K562 (cell line): ENCODE results near the gene RHBDL3. TPM values are rescaled to one million over a fixed set of nuclear protein-coding genes. Genes with fewer than 3 reads are reported as not detected.

Experiments
- ATAC-seq: fragments of 200-7000 bp; cut with Tn5 transposase; 3 replicates; pipeline ENCODE4 v1.9.1; 2020; ENCODE audit warnings: moderate library complexity
- BruUV-seq: library from RNA; stranded (reverse); fragments of 400-500 nt; replicated peaks from 2 replicates; lab custom pipeline; 2021; lab: Mats Ljungman, UMichigan
- CTCF ChIA-PET: fragments of 300-600 bp; formaldehyde crosslinking; extraction: SDS; loops from one replicate; lab custom pipeline; 2021; ENCODE audit warnings: low intra/inter-chr PET ratio; lab: Yijun Ruan, JAX
- POLR2A ChIA-PET: fragments of 300-600, 350-650 bp; sonication (Branson Sonifier 250); formaldehyde crosslinking; extraction: SDS; loops from one replicate; lab custom pipeline; 2021; ENCODE audit warnings: antibody characterized with exemption, inconsistent platforms; lab: Yijun Ruan, JAX
- DNase-seq, 4 experiments: peaks; one replicate each; pipeline versions ENCODE4 v3.0.0 to v3.0.0-alpha.2; 2011 to 2018; ENCODE audit warnings: low spot score in 3 of 4, mixed read lengths in 3 of 4; ENCODE audit errors: extremely low read depth in 1 of 4
- FAIRE-seq: peaks from 2 replicates; lab custom pipeline; 2011; peaks lifted over from hg19 to GRCh38; lab: Jason Lieb, UNC
- H2AFZ ChIP-seq: 2 replicates; pipeline ENCODE4 v1.6.0; 2011; ENCODE audit warnings: low read depth, low read length, control low read depth, inconsistent platforms
- H3K27ac ChIP-seq: fragments of 200-600 bp; 3 replicates; pipeline ENCODE4 v1.8.0; 2011; ENCODE audit warnings: low read depth, mild to moderate bottlenecking, control low read depth, inconsistent platforms, low read length, moderate library complexity, mixed read lengths; ENCODE audit errors: extremely low read depth
- H3K27me3 ChIP-seq, 2 experiments: fragments of 300-600 bp in 1 of 2; 2 replicates in 1 of 2; 3 replicates in 1 of 2; pipeline versions ENCODE4 v1.6.0 to v1.8.0; 2011; ENCODE audit warnings: inconsistent platforms in 2 of 2, low read length in 2 of 2, mild to moderate bottlenecking in 1 of 2, mixed read lengths in 1 of 2, moderate library complexity in 1 of 2; ENCODE audit not compliant: control insufficient read depth in 2 of 2, insufficient read depth in 2 of 2
- H3K36me3 ChIP-seq: fragments of 300-600 bp; 3 replicates; pipeline ENCODE4 v1.8.0; 2011; ENCODE audit warnings: mild to moderate bottlenecking, low read length, inconsistent platforms; ENCODE audit not compliant: control insufficient read depth, insufficient read depth
- H3K4me1 ChIP-seq, 2 experiments: fragments of 200-600 bp in 1 of 2; replicated peaks in 1 of 2; 2 replicates in 1 of 2; 3 replicates in 1 of 2; pipeline versions ENCODE4 v1.5.1 to v1.8.0; 2011; ENCODE audit warnings: inconsistent platforms in 2 of 2, low read length in 2 of 2, mild to moderate bottlenecking in 1 of 2, mixed read lengths in 1 of 2, moderate library complexity in 1 of 2; ENCODE audit not compliant: control insufficient read depth in 2 of 2, insufficient read depth in 2 of 2
- H3K4me2 ChIP-seq: 2 replicates; pipeline ENCODE4 v1.6.1; 2011; ENCODE audit warnings: low read length, control low read depth, inconsistent platforms, mixed read lengths; ENCODE audit not compliant: insufficient read depth
- H3K4me3 ChIP-seq: fragments of 200-600 bp; sonication (generic), shearing (Covaris generic); 2 replicates; pipeline ENCODE4 v1.5.1; 2016; ENCODE audit warnings: control low read depth, inconsistent platforms
- H3K79me2 ChIP-seq: fragments of 200-600 bp; 3 replicates; pipeline ENCODE4 v1.8.0; 2011; ENCODE audit warnings: low read length, inconsistent platforms; ENCODE audit not compliant: control insufficient read depth, insufficient read depth
- H3K9ac ChIP-seq, 2 experiments: 2 replicates each; pipeline versions ENCODE4 v1.6.0 to v1.6.1; 2011; ENCODE audit warnings: low read depth in 2 of 2, low read length in 2 of 2, control low read depth in 1 of 2, inconsistent platforms in 1 of 2, mild to moderate bottlenecking in 1 of 2, mixed read lengths in 1 of 2; ENCODE audit not compliant: insufficient read depth in 1 of 2
- H3K9me1 ChIP-seq: one replicate; pipeline ENCODE4 v1.6.0; 2011; ENCODE audit warnings: inconsistent platforms, mild to moderate bottlenecking, low read length, moderate library complexity; ENCODE audit not compliant: control insufficient read depth, insufficient read depth
- H3K9me3 ChIP-seq: replicated peaks from 2 replicates; pipeline ENCODE4 v1.5.1; 2011; ENCODE audit warnings: low read depth, low read length, inconsistent platforms; ENCODE audit not compliant: control insufficient read depth, insufficient read depth
- H4K20me1 ChIP-seq: replicated peaks from 2 replicates; pipeline ENCODE4 v1.6.1; 2011; ENCODE audit warnings: low read length, inconsistent platforms, mixed read lengths; ENCODE audit not compliant: control insufficient read depth, insufficient read depth
- EGR1 ChIP-seq: fragments of 450-650 bp; conservative IDR thresholded peaks from 2 replicates; pipeline ENCODE4 v1.6.1; 2017; ENCODE audit warnings: mild to moderate bottlenecking
- REST ChIP-seq, 2 experiments: fragments of 450-650 bp; formaldehyde crosslinking in 1 of 2; IDR thresholded peaks; 2 replicates each; pipeline versions ENCODE4 v1.4.0 to v1.6.1; 2014 to 2020; ENCODE audit warnings: mild to moderate bottlenecking in 2 of 2, borderline replicate concordance in 1 of 2, low read depth in 1 of 2
- UBTF ChIP-seq, 2 experiments: IDR thresholded peaks; 2 replicates each; pipeline ENCODE4 v1.6.1; 2012; ENCODE audit warnings: improper control_type of control experiment in 2 of 2, low read depth in 2 of 2, low read length in 2 of 2, borderline replicate concordance in 1 of 2
- WGBS: fragments of 100-300 bp; shearing (Covaris generic); methylation state at CpG from one replicate; pipeline ENCODE4 v1.1.6; 2016; ENCODE audit warnings: low coverage, mixed read lengths; ENCODE audit not compliant: insufficient coverage; ENCODE audit errors: missing lambda C conversion rate; 5-methylcytosine and 5-hydroxymethylcytosine counted together
- in situ Hi-C: fragments of 300-500 bp; cut with MboI; formaldehyde crosslinking; loops from 4 replicates; pipeline ENCODE4 v1.15.0; 2018; ENCODE audit warnings: inconsistent platforms, mixed read lengths
- intact Hi-C: fragments of 100-400 bp; cut with micrococcal nuclease; formaldehyde crosslinking; loops from 2 replicates; pipeline ENCODE4 v1.14.2; 2022
- polyA plus RNA-seq, 8 experiments: library from polyadenylated mRNA; depleted of rRNA in 4 of 8; stranded (reverse) in 5 of 8; unstranded in 3 of 8; fragments of >200 nt; fragmentation: Nextera tagmentation in 2 of 8; fragmentation: Illumina TruSeq in 1 of 8; extraction: Ambion mirVana in 2 of 8; extraction: Trizol in 1 of 8; gene quantifications; 2 replicates each; pipeline versions ENCODE4 v1.2.1 to v1.2.3, GENCODE V29; 2011 to 2014; ENCODE audit warnings: inconsistent platforms in 1 of 8, missing spikeins in 1 of 8
- total RNA-seq, 7 experiments: library from RNA; depleted of rRNA in 6 of 7; stranded (reverse); fragments of >200 nt in 6 of 7; fragmentation: Illumina TruSeq in 2 of 7; extraction: Trizol in 2 of 7; gene quantifications; 2 replicates each; pipeline versions ENCODE4 v1.2.1 to v1.2.3, GENCODE V29; 2011 to 2021; ENCODE audit warnings: low replicate concordance in 1 of 7
- TF ChIP-seq, protein P1 (sequence below): fragments of 250-450 bp; sonication (Bioruptor Pico); IDR thresholded peaks from 2 replicates; pipeline ENCODE4 v1.8.0; 2021; ENCODE audit warnings: mild to moderate bottlenecking, moderate library complexity

The RHBDL3 gene
- total and polyA plus RNA-seq, 9 of the 15 experiments (the other 6 are each of a cell fraction or from before 2014, with no cell fraction given): 0.06 to 0.31 (median 0.09) TPM; not detected in 4

- TF ChIP-seq UBTF (IDR thresholded peaks at IDR 0.05; ENCODE audit: borderline replicate concordance in 1 of 2, low read depth in 2 of 2, low read length in 2 of 2): no peak
These were observed 32.7 kb downstream of the RHBDL3 start (continued) for GRCh38 chr17:32298298-32298697.

GRCh38 chr17:32298721-32299579 lies 33.3 kb downstream of the RHBDL3 start:
- TF ChIP-seq, protein P1, sequence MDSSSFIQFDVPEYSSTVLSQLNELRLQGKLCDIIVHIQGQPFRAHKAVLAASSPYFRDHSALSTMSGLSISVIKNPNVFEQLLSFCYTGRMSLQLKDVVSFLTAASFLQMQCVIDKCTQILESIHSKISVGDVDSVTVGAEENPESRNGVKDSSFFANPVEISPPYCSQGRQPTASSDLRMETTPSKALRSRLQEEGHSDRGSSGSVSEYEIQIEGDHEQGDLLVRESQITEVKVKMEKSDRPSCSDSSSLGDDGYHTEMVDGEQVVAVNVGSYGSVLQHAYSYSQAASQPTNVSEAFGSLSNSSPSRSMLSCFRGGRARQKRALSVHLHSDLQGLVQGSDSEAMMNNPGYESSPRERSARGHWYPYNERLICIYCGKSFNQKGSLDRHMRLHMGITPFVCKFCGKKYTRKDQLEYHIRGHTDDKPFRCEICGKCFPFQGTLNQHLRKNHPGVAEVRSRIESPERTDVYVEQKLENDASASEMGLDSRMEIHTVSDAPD (CRISPR knock-in tag): no peak
- TF ChIP-seq EGR1: peak; percentile 27; the same call in 1 of the 2 replicates
- peak; percentile 30; the same call in 1 of the 2 replicates for TF ChIP-seq REST (IDR thresholded peaks at IDR 0.05; ENCODE audit: borderline replicate concordance)
- no peak for TF ChIP-seq REST (CRISPR knock-in tag; IDR thresholded peaks at IDR 0.05; ENCODE audit: low read depth)

More at GRCh38 chr17:32298721-32299579, 33.3 kb downstream of the RHBDL3 start:
- no TSS peak for BruUV-seq
- WGBS: 38% methylated on average over 11 of the region's 13 CpGs
- Histone ChIP-seq H3K9ac (peak overlapping the region in 1 of 2 experiments; percentile 76; a peak in 2 of 4 replicates), H3K4me3 (no peak overlapping the region), H3K79me2 (no peaks in the 10 kb centered on the region), H4K20me1 (0 out of 2 replicates have a peak, but pooled peaks cover 4% of the 10 kb centered on the region), H2AFZ (no peak overlapping the region), H3K27ac (no peak overlapping the region), H3K4me1 (peaks cover 8 to 14% of the 10 kb centered on the region in 2 experiments; a peak in 4 of 5 replicates), H3K27me3 (no peaks in the 10 kb centered on the region), H3K36me3 (no peaks in the 10 kb centered on the region), H3K4me2 (no peak overlapping the region), H3K9me1 (no peaks in the 10 kb centered on the region), H3K9me3 (no peaks in the 10 kb centered on the region)
- FAIRE-seq: no peak
- no peak for DNase-seq
- no peak for ATAC-seq
- ChIA-PET CTCF (interaction anchor here (0.6 kb wide), 1 partner anchor 46 kb away, joined by 3 read pairs; no protein-coding TSS in a partner anchor), POLR2A (interaction anchor here (0.6 to 2.5 kb wide), 3 partner anchors 12 to 159 kb away, joined by 3 to 14 read pairs (median 4); no protein-coding TSS in a partner anchor)
- intact Hi-C loops (no loop called here), in situ Hi-C loops (no loop called here)
